Heart right ventricle (tissue), 16 donors: Measurements from ENCODE around the gene CREG2. TPM values are rescaled to one million over a fixed set of nuclear protein-coding genes. Genes with fewer than 3 reads are reported as not detected.

Source experiments
- ATAC-seq, 8 donors: fragments of 200-7000 bp; cut with Tn5 transposase; one replicate each; pipeline ENCODE4 v1.9.1; 2020; ENCODE audit warnings: mild to moderate bottlenecking in 8 of 8, moderate library complexity in 8 of 8, moderate number of reproducible peaks in 1 of 8
- DNase-seq, 2 donors: peaks; one replicate each; pipeline ENCODE4 v3.0.0-alpha.2; 2020
- H3K27ac ChIP-seq, 10 donors: fragments of 200-600 bp; sonication (generic) in 2 of 10; one replicate each; pipeline versions ENCODE4 v1.5.0 to v1.8.0; 2020 to 2022; ENCODE audit warnings: mild to moderate bottlenecking in 3 of 10
- H3K27me3 ChIP-seq, 7 donors: fragments of 200-600 bp; one replicate each; pipeline ENCODE4 v1.8.0; 2021 to 2022; ENCODE audit warnings: mild to moderate bottlenecking in 2 of 7
- H3K36me3 ChIP-seq, 9 donors: fragments of 200-600 bp; sonication (generic) in 1 of 9; one replicate each; pipeline versions ENCODE4 v1.5.0 to v1.8.0; 2020 to 2022; ENCODE audit warnings: mild to moderate bottlenecking in 2 of 9
- H3K4me1 ChIP-seq, 9 donors: fragments of 200-600 bp; sonication (generic) in 1 of 9; one replicate each; pipeline versions ENCODE4 v1.5.0 to v1.8.0; 2020 to 2022; ENCODE audit warnings: mild to moderate bottlenecking in 4 of 9
- H3K4me3 ChIP-seq, 10 donors: fragments of 200-600 bp; sonication (generic) in 2 of 10; one replicate each; pipeline versions ENCODE4 v1.5.0 to v1.8.0; 2020 to 2022; ENCODE audit warnings: mild to moderate bottlenecking in 7 of 10, moderate library complexity in 2 of 10
- H3K9me3 ChIP-seq, 11 donors: fragments of 200-600 bp in 10 of 11; sonication (generic) in 2 of 11; one replicate each; pipeline versions ENCODE4 v1.5.0 to v1.8.0; 2013 to 2022; ENCODE audit warnings: mild to moderate bottlenecking in 2 of 11, control low read depth in 1 of 11, moderate library complexity in 1 of 11
- WGBS, 2 donors: extraction: QIAGEN DNeasy Blood & Tissue Kit; methylation state at CpG; one replicate each; pipeline ENCODE4 v1.1.7; 2013; ENCODE audit warnings: inconsistent platforms in 1 of 2; 5-methylcytosine and 5-hydroxymethylcytosine counted together
- intact Hi-C, 10 donors: fragments of 100-400 bp; cut with DNase I; formaldehyde crosslinking; loops; one replicate each; pipeline versions ENCODE4 v1.11.1 to v1.14.2; 2022
- polyA plus RNA-seq, 2 donors: library from polyadenylated mRNA; stranded (reverse); fragments of 200-250 nt; gene quantifications; one replicate each; pipeline ENCODE4 v1.2.3, GENCODE V29; 2013
- total RNA-seq, 10 donors: library from RNA; stranded (reverse); fragmentation: NEBNext Ultra II Directional in 3 of 10; extraction: Animal tissue kit (Norgen Biotek cat#: 25700) in 3 of 10; gene quantifications; one replicate each; pipeline versions ENCODE4 v1.2.1 to v1.2.4, GENCODE V29; 2021 to 2023
- TF ChIP-seq, protein P1 (sequence below), 9 donors: fragments of 200-600 bp; sonication (generic) in 2 of 9; IDR thresholded peaks; one replicate each; pipeline versions ENCODE4 v1.5.0 to v1.8.0; 2021 to 2022; ENCODE audit warnings: antibody characterized with exemption in 9 of 9, mild to moderate bottlenecking in 5 of 9, moderate library complexity in 1 of 9
- donor health status: Arrhythmogenic right ventricular cardiomyopathy.
- donor health status: ischemic (EF 13 %, LVEDD 7.1; RV severe dilation, severe dysfunction).
- donor health status: healthy with polysubstance abuse.
- donor health status: DM: no; HTN: yes; CAD: no.
- donor health status: DM: no; HTN: no; CAD: no.
- donor health status: ischemic (EF 25% LVEDD 6.9; RV normal size, moderate dysfunction).
- donor health status: ischemic (EF 25% LVEDD 5.7; RV mildly dilated, moderate dysfunction).
- donor health status: healthy.
- donor health status: DM: yes; HTN: yes; CAD: no.
- donor health status: Ischemic cardiomyopathy.
- donor health status: ischemic (EF 35%, LVEDD 5.7; RV mildly dilated, moderate dysfunction).
- donor health status: nonischemic (EF 11% LVEDD 7.7; RV severe dilation, severe dysfunction).
- donor health status: DM: yes; HTN: yes; CAD: no.
- donor health status: PGD.
- donor health status: ischemic (EF 29% LVEDD 5.4; RV normal size, mild dysfunction).
- donor health status: nonischemic (EF 23%, LVEDD 6.1; RV moderate dilation, normal function).

Gene CREG2
- total and polyA plus RNA-seq, 12 donors = 0.24 to 1.4 (median 0.70) TPM; not detected in 5

DNA sequence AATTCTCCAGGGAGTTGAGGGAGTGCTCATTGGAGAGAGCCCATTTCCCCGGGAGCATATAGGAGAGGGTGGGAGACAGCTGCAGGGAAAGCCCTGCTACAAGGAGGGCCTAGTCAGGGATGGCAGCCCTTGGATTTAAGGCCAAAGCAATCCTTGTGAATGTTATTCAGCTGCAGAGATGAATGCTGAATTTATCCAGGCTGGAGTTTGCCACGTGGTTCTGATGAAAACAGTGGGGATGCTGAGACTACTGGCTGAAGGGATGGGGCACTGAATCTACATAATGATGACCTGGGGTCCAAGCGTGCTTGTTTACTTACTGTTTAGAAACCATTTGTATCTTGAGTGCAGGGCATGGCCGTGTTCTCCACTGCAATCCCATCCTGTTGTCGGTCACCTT is 43.2 kb downstream of the CREG2 start:
- 70 to 74% methylated on average over 5 of the region's 5 CpGs for whole genome bisulfite sequencing, 2 donors
- Histone ChIP-seq H3K4me1 (peaks cover 0 to 31% (median 0%) of the 10 kb centered on the region in 9 donors), H3K27ac (no peak overlapping the region), H3K4me3 (no peak overlapping the region), H3K27me3 (no peaks in the 10 kb centered on the region), H3K36me3 (no peaks in the 10 kb centered on the region), H3K9me3 (no peaks in the 10 kb centered on the region)
- ATAC-seq = no peak
- TF ChIP-seq, protein P1, sequence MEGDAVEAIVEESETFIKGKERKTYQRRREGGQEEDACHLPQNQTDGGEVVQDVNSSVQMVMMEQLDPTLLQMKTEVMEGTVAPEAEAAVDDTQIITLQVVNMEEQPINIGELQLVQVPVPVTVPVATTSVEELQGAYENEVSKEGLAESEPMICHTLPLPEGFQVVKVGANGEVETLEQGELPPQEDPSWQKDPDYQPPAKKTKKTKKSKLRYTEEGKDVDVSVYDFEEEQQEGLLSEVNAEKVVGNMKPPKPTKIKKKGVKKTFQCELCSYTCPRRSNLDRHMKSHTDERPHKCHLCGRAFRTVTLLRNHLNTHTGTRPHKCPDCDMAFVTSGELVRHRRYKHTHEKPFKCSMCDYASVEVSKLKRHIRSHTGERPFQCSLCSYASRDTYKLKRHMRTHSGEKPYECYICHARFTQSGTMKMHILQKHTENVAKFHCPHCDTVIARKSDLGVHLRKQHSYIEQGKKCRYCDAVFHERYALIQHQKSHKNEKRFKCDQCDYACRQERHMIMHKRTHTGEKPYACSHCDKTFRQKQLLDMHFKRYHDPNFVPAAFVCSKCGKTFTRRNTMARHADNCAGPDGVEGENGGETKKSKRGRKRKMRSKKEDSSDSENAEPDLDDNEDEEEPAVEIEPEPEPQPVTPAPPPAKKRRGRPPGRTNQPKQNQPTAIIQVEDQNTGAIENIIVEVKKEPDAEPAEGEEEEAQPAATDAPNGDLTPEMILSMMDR (IDR thresholded peaks at IDR 0.05) = no peak
- DNase-seq = no peak
- intact Hi-C loops = loop anchor here in 5 of 10 donors (5.0 to 10.0 kb wide), 3 partner anchors 43 to 1111 kb away; partner anchors contain the start of gene CREG2 (in 1 of the 5)

DNA sequence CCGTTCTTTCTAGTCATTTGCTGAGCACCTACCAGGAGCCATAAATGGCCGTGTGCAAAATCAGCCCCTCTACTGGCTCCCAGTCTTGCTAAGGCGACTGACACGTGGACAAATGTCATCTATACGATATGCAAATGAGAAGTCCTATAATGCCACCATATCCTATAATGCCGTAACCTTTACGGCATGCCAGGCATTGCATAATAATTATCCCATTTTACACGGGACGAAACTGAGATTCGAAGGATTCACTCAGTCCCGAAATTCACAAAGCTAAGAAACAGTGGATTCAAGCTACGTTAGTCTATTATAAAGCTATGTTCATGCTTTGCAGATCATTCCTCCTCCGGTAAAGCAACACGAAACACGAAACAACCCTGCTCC is 44.7 kb downstream of the CREG2 start:
- intact Hi-C loops = loop anchor here in 6 of 10 donors (2.0 to 10.0 kb wide), 5 partner anchors 44 to 1112 kb away; partner anchors contain the start of gene CREG2 (in 2 of the 6)
- Histone ChIP-seq H3K27me3 (no peaks in the 10 kb centered on the region), H3K9me3 (no peaks in the 10 kb centered on the region), H3K4me3 (no peak overlapping the region), H3K27ac (no peak overlapping the region), H3K4me1 (peaks cover 0 to 31% (median 0%) of the 10 kb centered on the region in 9 donors), H3K36me3 (no peaks in the 10 kb centered on the region)
- DNase-seq (no peak), ATAC-seq (no peak)
- WGBS, 2 donors = 85 to 90% methylated on average over 15 of the region's 15 CpGs
- TF ChIP-seq, protein P1 (IDR thresholded peaks at IDR 0.05) = no peak

DNA sequence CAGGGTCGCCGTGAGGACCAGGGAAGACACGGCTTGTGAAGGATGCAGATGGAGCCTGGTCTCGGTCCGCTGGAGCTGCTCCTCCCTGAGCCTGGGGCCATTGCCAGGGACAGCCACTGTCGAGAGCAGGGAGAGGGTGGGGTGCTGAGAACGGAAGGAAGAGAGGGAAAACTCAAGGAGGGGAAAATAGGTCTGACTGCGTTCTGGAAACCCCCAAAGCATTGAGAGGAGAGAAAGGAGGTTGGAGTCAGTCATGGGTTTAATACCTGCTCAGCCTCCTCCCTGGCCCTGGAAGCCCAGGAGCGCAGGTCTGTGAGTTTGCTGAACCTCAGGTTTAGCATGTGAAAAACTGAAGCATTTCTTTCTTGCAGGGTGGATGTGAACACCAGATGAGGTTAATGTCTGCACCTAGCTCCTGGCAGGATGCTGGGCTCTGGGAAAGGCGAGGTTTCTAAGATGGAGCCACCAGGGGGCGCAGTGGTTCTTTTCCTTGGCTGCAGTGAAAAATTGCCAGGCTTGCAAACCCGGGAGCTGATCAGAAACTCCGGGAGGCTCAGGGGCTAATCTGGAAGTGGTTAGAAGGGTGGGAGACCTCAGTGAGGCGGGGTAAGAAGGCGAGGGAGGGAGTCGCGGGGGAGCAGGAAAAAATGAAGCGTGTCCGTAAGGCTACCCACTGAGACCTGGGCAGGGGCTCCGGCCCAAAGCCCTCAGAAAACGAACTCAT is 45.2 kb downstream of the CREG2 start:
- no peaks in the 10 kb centered on the region for H3K9me3 ChIP-seq
- 50 to 56% methylated on average over 21 of the region's 21 CpGs for WGBS, 2 donors
- DNase-seq (peak; percentile 68 to 77), ATAC-seq (peak in 7 of 8 donors; percentile 61 to 83 (median 79))
- no peak overlapping the region for H3K27ac ChIP-seq
- no peaks in the 10 kb centered on the region for H3K36me3 ChIP-seq
- H3K4me1 ChIP-seq = peaks cover 0 to 31% (median 0%) of the 10 kb centered on the region in 9 donors
- intact Hi-C loops = loop anchor here in 6 of 10 donors (2.0 to 10.0 kb wide), 5 partner anchors 45 to 1113 kb away; partner anchors contain the start of gene CREG2 (in 2 of the 6)
- no peak overlapping the region for H3K4me3 ChIP-seq
- H3K27me3 ChIP-seq = no peaks in the 10 kb centered on the region
- TF ChIP-seq, protein P1 (IDR thresholded peaks at IDR 0.05) = peak; percentile 70 to 90 (median 81)

GRCh38 chr2:101341421-101341820 is 45.9 kb downstream of the CREG2 start:
- 81 to 89% methylated on average over 7 of the region's 7 CpGs for WGBS, 2 donors
- Histone ChIP-seq H3K36me3 (no peaks in the 10 kb centered on the region), H3K4me1 (peaks cover 0 to 31% (median 0%) of the 10 kb centered on the region in 9 donors), H3K27me3 (no peaks in the 10 kb centered on the region), H3K9me3 (no peaks in the 10 kb centered on the region), H3K4me3 (no peak overlapping the region), H3K27ac (no peak overlapping the region)
- no peak for ATAC-seq
- peak in 1 of 2 donors; percentile 18 for DNase-seq
- intact Hi-C loops = loop anchor here in 5 of 10 donors (5.0 to 10.0 kb wide), 3 partner anchors 46 to 1113 kb away; partner anchors contain the start of gene CREG2 (in 1 of the 5)
- TF ChIP-seq, protein P1 (IDR thresholded peaks at IDR 0.05) = no peak
